HepG2 (cell line): Measurements from ENCODE around the gene PTH2. TPM values are rescaled to one million over a fixed set of nuclear protein-coding genes. Genes with fewer than 3 reads are reported as not detected.

Experiments used
- CBX2 ChIP-seq, 2 experiments: fragments of 200-600 bp in 1 of 2; sonication (generic); formaldehyde crosslinking in 1 of 2; IDR thresholded peaks; 2 replicates each; pipeline versions ENCODE4 v1.7.0 to v1.8.1; 2018 to 2022; ENCODE audit warnings: low read depth in 2 of 2, low read length in 1 of 2, mild to moderate bottlenecking in 1 of 2, missing genetic modification reagents in 1 of 2
- EED ChIP-seq: sonication (generic); formaldehyde crosslinking; IDR thresholded peaks from 2 replicates; pipeline ENCODE4 v1.5.0; 2020; ENCODE audit warnings: mild to moderate bottlenecking, missing genetic modification reagents
- GRHL1 ChIP-seq: sonication (generic); formaldehyde crosslinking; conservative IDR thresholded peaks from 2 replicates; pipeline ENCODE4 v1.8.0; 2022; ENCODE audit warnings: missing genetic modification reagents
- GTF3A ChIP-seq: sonication (generic); formaldehyde crosslinking; conservative IDR thresholded peaks from 2 replicates; pipeline ENCODE4 v1.4.0; 2020; ENCODE audit warnings: mild to moderate bottlenecking, missing genetic modification reagents
- HMGXB4 ChIP-seq, 2 experiments: sonication (generic) in 1 of 2; formaldehyde crosslinking in 1 of 2; IDR thresholded peaks; 2 replicates each; pipeline versions ENCODE4 v1.4.0 to v1.6.1; 2018 to 2020; ENCODE audit warnings: missing genetic modification reagents in 2 of 2, borderline replicate concordance in 1 of 2, low read depth in 1 of 2, mild to moderate bottlenecking in 1 of 2, missing biosample characterization in 1 of 2
- NFRKB ChIP-seq: fragments of 450-650 bp; IDR thresholded peaks from 2 replicates; pipeline ENCODE4 v1.6.1; 2017
- NR2F1 ChIP-seq, 2 experiments: fragments of 450-650 bp in 1 of 2; formaldehyde crosslinking in 1 of 2; IDR thresholded peaks; 2 replicates each; pipeline versions ENCODE4 v1.5.0 to v1.6.1; 2016 to 2020; ENCODE audit warnings: mild to moderate bottlenecking in 1 of 2, missing compliant biosample characterization in 1 of 2, missing genetic modification reagents in 1 of 2, moderate library complexity in 1 of 2
- SPEN ChIP-seq: sonication (generic); formaldehyde crosslinking; IDR thresholded peaks from 2 replicates; pipeline ENCODE4 v1.5.1; 2020; ENCODE audit warnings: low read depth, mild to moderate bottlenecking, missing genetic modification reagents
- SUZ12 ChIP-seq: fragments of 150-350 bp; IDR thresholded peaks from 2 replicates; pipeline ENCODE4 v1.6.1; 2014; ENCODE audit warnings: low read depth, low read length
- TCF12 ChIP-seq, 2 experiments: fragments of 450-650 bp in 1 of 2; sonication (generic) in 1 of 2; formaldehyde crosslinking in 1 of 2; IDR thresholded peaks; 2 replicates each; pipeline versions ENCODE4 v1.6.1 to v1.8.0; 2017 to 2022; ENCODE audit warnings: antibody characterized with exemption in 1 of 2, mild to moderate bottlenecking in 1 of 2, missing genetic modification reagents in 1 of 2, moderate library complexity in 1 of 2
- ZBTB33 ChIP-seq: sonication (generic); formaldehyde crosslinking; IDR thresholded peaks from 2 replicates; pipeline ENCODE4 v1.4.0; 2020; ENCODE audit warnings: missing genetic modification reagents
- ZC3H13 ChIP-seq: sonication (generic); formaldehyde crosslinking; IDR thresholded peaks from 2 replicates; pipeline ENCODE4 v1.8.1; 2023; ENCODE audit warnings: mild to moderate bottlenecking, missing genetic modification reagents, moderate library complexity
- ZNF333 ChIP-seq: sonication (generic); formaldehyde crosslinking; IDR thresholded peaks from 2 replicates; pipeline ENCODE4 v1.4.0; 2020; ENCODE audit warnings: mild to moderate bottlenecking, missing genetic modification reagents, borderline replicate concordance
- ZNF660 ChIP-seq: sonication (generic); formaldehyde crosslinking; IDR thresholded peaks from 2 replicates; pipeline ENCODE4 v1.5.1; 2020; ENCODE audit warnings: mild to moderate bottlenecking, low read depth, missing genetic modification reagents, borderline replicate concordance
- ZNF713 ChIP-seq: sonication (generic); formaldehyde crosslinking; IDR thresholded peaks from 2 replicates; pipeline ENCODE4 v1.4.0; 2020; ENCODE audit warnings: mild to moderate bottlenecking, missing genetic modification reagents
- ZNF720 ChIP-seq: sonication (generic); formaldehyde crosslinking; IDR thresholded peaks from 2 replicates; pipeline ENCODE4 v1.4.0; 2020; ENCODE audit warnings: missing genetic modification reagents
- ZNF770 ChIP-seq: sonication (generic); formaldehyde crosslinking; IDR thresholded peaks from 2 replicates; pipeline ENCODE4 v1.5.0; 2020; ENCODE audit warnings: mild to moderate bottlenecking, missing genetic modification reagents
- ZNF790 ChIP-seq: sonication (generic); formaldehyde crosslinking; IDR thresholded peaks from 2 replicates; pipeline ENCODE4 v1.8.0; 2022; ENCODE audit warnings: missing genetic modification reagents, mild to moderate bottlenecking, borderline replicate concordance
- ZNF83 ChIP-seq: sonication (generic); formaldehyde crosslinking; IDR thresholded peaks from 2 replicates; pipeline ENCODE4 v1.4.0; 2020; ENCODE audit warnings: missing genetic modification reagents, mild to moderate bottlenecking, borderline replicate concordance
- ZSCAN20 ChIP-seq: sonication (generic); formaldehyde crosslinking; IDR thresholded peaks from 2 replicates; pipeline ENCODE4 v1.4.0; 2020; ENCODE audit warnings: missing genetic modification reagents, mild to moderate bottlenecking, borderline replicate concordance
- polyA plus RNA-seq, 8 experiments: library from polyadenylated mRNA; depleted of rRNA in 3 of 8; stranded (reverse) in 7 of 8; unstranded in 1 of 8; fragments of >200 nt; fragmentation: Illumina TruSeq in 4 of 8; extraction: Trizol in 4 of 8; gene quantifications; 2 replicates each; pipeline versions ENCODE4 v1.2.1 to v1.2.3, GENCODE V29; 2011 to 2016; ENCODE audit warnings: low read depth in 4 of 8, missing spikeins in 1 of 8, mixed read lengths in 1 of 8; ENCODE audit not compliant: insufficient read depth in 1 of 8
- total RNA-seq, 5 experiments: library from RNA; depleted of rRNA; stranded (reverse); fragments of >200 nt; fragmentation: Illumina TruSeq; extraction: Trizol; gene quantifications; 2 replicates each; pipeline ENCODE4 v1.2.3, GENCODE V29; 2016; ENCODE audit warnings: low read depth in 1 of 5

PTH2 gene
- total and polyA plus RNA-seq, 2 of the 13 experiments (the other 11 are each of a cell fraction or from before 2014, with no cell fraction given), result not detected

GRCh38 chr19:49391581-49392399 is 31.5 kb downstream of the PTH2 start (continued):
- no peak for TF ChIP-seq ZNF83 (CRISPR knock-in tag)
- TF ChIP-seq ZC3H13 (CRISPR knock-in tag), result no peak
- 0 out of 4 replicates have a peak, but pooled peaks of 1 of the 2 experiments have one; percentile 54 for TF ChIP-seq HMGXB4 (CRISPR knock-in tag; IDR thresholded peaks at IDR 0.05; ENCODE audit: borderline replicate concordance in 1 of 2, low read depth in 1 of 2)
- TF ChIP-seq SUZ12, result peak; percentile 28; the same call in 1 of the 2 replicates
- no peak for TF ChIP-seq TCF12 (IDR thresholded peaks at IDR 0.05)
- TF ChIP-seq TCF12 (CRISPR knock-in tag; IDR thresholded peaks at IDR 0.05), result no peak
- TF ChIP-seq GRHL1 (CRISPR knock-in tag), result no peak
- 0 out of 2 replicates have a peak, but pooled peaks have one; percentile 16 for TF ChIP-seq ZBTB33
- no peak for TF ChIP-seq ZSCAN20 (CRISPR knock-in tag)
- TF ChIP-seq CBX2 (IDR thresholded peaks at IDR 0.05; ENCODE audit: low read depth, low read length), result no peak
- TF ChIP-seq CBX2 (CRISPR knock-in tag; IDR thresholded peaks at IDR 0.05; ENCODE audit: low read depth), result no peak
- TF ChIP-seq NR2F1 (CRISPR knock-in tag; IDR thresholded peaks at IDR 0.05), result no peak
- TF ChIP-seq ZNF660 (CRISPR knock-in tag), result no peak
- TF ChIP-seq ZNF790 (CRISPR knock-in tag), result no peak
- TF ChIP-seq NFRKB, result no peak
- no peak for TF ChIP-seq EED (CRISPR knock-in tag)
- no peak for TF ChIP-seq SPEN (CRISPR knock-in tag)
- no peak for TF ChIP-seq GTF3A (CRISPR knock-in tag)
- TF ChIP-seq ZNF770 (CRISPR knock-in tag), result no peak
- TF ChIP-seq ZNF713 (CRISPR knock-in tag), result no peak
- TF ChIP-seq ZNF333 (CRISPR knock-in tag), result no peak
- no peak for TF ChIP-seq ZNF720
